GM12873 (cell line): ENCODE results near the gene DPH7.

Source experiments
- TF ChIP-seq, protein P1 (sequence below): IDR thresholded peaks from 2 replicates; pipeline ENCODE4 v1.5.1; 2012; ENCODE audit warnings: low read depth, mild to moderate bottlenecking, moderate library complexity, low read length, control low read depth; ENCODE audit not compliant: insufficient read depth; ENCODE audit errors: missing control alignments

The DPH7 gene

DNA sequence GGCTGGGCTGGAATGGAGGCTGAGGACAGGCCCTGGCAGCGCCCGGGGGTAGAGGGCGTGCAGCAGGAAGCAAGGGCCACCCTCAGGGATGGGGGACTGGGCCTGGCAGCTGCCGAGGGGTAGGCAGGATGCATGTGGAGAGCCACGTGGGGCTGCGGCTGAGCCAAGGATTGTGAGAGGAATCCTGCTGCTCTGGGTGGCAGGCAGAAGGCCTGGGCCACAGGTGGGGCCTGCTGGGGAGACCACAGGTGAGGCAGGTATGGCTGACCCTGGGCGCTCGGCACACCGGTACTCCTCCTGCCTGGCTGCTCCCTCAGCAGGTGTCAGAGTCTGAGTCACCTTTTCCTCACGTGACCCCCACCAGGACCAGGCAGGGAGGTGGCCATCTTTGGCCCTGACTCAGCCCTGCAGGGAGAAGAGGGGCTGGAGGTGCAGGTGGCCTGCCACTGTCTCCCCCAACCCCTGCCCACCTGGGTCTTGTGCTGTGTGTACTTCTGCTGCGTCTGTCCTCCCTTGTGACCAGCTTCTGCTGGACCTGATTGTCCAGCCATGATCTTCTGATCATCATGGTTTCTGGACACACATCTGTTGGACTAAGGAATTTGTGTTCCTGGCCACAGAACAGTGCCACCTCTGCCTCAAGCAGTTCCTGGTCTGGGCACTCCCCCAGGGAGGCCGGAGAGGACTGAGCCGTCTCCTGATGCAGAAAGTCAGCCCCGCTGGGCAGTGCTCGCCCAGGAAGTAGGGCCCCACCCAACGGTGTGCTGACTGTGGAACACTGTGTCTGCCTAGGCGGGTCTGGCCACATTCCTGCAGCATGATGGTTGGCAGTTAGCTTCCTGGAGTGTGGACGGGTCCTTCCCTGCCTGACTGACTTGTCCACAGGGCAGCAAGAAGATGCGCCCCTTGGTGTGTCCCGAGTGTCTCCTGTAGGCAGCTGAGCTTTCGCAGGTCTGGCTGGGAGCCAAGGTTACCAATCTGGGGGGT, 33.2 kb upstream of the DPH7 start:
- TF ChIP-seq, protein P1, sequence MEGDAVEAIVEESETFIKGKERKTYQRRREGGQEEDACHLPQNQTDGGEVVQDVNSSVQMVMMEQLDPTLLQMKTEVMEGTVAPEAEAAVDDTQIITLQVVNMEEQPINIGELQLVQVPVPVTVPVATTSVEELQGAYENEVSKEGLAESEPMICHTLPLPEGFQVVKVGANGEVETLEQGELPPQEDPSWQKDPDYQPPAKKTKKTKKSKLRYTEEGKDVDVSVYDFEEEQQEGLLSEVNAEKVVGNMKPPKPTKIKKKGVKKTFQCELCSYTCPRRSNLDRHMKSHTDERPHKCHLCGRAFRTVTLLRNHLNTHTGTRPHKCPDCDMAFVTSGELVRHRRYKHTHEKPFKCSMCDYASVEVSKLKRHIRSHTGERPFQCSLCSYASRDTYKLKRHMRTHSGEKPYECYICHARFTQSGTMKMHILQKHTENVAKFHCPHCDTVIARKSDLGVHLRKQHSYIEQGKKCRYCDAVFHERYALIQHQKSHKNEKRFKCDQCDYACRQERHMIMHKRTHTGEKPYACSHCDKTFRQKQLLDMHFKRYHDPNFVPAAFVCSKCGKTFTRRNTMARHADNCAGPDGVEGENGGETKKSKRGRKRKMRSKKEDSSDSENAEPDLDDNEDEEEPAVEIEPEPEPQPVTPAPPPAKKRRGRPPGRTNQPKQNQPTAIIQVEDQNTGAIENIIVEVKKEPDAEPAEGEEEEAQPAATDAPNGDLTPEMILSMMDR = no peak

DNA sequence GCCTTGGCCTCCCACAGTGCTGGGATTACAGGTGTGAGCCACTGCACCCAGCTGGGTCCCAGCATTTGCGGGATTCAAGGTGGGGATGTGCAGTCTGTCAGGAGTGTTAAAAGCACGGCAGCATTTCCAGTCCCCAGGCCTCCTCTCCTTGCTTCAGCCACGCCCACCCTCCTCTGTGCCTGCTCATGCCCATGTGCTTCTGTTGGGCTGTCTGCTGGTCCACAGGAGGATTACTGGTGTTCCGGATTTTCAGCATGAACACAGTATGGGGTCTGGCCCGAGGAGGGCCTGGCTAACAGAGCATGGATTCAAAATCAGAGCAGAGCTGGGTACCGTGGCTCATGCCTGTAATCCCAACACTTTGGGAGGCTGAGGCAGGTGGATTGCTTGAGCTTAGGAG, 32.2 kb upstream of the DPH7 start:
- TF ChIP-seq, protein P1 = no peak

DNA sequence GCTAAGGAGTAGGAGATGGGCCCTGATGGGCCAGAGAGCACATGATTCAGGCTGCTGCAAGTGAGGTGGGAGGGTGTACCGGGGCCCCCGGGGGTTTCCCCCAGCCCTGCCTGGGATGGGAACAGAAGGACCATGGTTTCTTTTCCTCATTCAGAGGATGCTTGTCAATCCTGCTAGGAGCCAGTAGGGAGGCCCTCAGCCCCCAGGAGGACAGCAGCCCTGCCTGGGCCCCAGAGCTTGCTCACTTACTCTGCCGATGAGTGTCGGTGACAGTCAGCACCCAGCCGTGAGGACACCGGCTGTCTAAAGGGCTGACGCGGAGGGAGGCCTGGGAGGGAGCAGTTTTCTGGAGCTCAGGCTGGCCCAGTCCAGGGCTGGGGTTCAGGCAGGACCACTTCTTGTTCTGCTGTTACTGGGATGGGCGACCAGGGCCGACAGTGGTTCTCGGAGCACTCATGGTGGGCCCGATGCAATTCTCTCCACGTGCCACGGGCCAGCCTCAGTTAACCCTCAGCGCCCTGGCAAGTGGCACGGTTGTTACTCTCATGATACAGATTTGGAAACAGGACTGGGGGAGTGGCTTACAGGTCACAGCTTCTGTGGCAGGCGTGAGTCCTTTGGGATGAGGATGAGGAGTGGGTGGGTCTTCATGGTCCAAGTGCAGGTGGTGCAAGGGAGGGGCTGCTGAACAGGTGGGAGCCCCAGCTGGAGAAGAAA, 28.6 kb upstream of the DPH7 start:
- TF ChIP-seq, protein P1 = no peak

DNA sequence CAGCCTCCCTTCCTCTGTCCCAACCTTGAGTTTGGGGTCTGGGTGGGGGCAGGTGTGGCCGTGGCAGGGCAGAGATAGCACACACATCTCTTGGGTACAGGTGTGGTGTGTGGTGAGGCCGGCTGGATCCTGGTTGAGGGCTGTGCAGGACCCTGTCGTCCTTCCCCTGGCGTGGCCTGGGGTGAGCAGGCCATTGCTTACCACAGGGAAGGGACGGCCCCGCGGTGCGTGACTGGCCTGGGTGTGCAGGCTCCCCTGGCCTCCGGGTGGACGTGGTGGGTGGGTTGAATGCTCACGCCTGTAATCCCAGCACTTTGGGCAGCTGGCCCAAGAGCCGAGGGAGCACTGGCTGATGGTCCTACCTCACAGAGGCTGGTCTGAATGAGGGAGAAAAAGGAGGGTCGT, 28.0 kb upstream of the DPH7 start:
- TF ChIP-seq, protein P1 = no peak

DNA sequence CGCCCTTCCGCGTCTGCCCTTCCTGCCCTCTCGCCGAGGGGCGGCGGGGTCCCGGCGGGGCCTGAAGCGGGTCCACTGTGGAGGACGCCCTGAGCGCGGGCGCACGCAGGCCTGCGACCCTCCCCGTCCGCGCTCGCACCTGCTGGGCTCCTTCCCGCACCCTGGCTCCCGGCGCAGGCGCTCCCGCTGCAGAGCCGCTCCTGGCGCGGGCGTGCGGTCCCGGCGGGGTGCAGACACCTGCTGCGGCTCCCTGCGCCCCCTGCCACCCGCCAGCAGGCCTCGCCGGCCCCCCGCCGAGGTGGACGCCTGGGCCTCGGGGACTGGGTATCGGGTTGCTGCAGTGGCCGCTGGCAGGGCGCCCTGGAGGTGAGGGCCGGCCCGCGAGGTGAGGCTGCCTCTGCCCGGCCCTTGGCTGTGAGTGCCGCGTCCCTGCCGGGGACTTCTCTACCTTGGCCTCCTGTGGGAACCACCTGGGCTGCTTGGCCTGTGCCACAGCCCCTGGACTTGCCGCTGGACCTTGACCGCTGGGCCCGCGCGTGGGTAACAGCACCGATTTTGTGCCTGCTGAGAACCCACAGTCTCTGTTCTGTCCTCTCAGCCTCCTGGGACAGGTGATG, 27.4 kb upstream of the DPH7 start:
- TF ChIP-seq, protein P1 = no peak

DNA sequence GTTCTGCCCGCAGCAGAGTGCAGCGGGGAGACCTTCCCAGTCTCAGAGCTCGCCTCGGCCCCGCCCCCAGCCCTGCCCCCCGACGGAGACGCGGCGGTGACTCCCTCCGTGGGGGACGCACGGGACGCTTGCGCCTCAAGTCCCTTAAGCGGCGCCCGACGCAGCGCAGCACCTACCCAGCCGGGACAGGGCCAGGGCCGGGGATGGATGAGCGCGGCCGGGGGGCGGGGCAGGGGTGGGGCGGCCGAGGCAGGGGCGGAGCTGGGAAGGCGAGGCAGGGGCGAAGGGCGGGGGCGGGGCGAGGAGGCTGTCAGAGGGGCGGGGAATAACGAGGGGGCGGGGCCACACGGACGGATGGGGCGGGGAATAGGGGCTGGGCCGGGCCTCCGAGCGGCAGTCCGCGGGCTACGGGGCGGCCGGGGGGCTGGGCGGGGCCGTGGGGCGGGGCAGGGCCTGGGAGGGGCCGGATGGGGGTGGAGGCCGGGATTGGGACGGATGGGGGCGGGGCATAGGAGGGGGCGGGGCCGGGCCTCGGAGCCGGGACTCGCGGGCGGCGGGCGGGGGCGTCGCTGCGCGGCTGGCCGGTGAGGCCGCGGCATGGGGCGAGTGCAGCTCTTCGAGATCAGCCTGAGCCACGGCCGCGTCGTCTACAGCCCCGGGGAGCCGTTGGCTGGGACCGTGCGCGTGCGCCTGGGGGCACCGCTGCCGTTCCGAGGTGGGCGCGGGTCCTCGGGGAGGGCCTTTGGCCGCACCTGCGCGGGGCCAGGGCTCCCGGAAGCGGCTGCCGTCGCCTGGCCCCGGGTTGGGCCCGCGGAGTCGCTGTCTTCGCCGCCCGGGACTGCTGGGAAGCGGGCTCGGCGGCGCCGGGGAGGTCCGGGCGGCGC, 26.6 kb upstream of the DPH7 start, which contains the start of gene ARRDC1:
Gene ARRDC1, plus strand, starts transcription at position 566 of the 884 bp plus-strand sequence. Its CDS starts 32 bp downstream, at position 598.
- TF ChIP-seq, protein P1 = no peak
